T-helper 1 cell treated with Interleukin-12 subunit alpha and Interleukin-12 subunit beta and Interleukin-4 antibody, amounts not matched to agents 30 ng/mL and 1 ng/mL, for 36 hours (primary cell): Measurements from ENCODE around the gene BMP2. TPM values are rescaled to one million over a fixed set of nuclear protein-coding genes. Genes with fewer than 3 reads are reported as not detected.

Experiments
- intact Hi-C: fragments of 100-400 bp; cut with micrococcal nuclease; formaldehyde crosslinking; loops from one replicate; pipeline ENCODE4 v1.15.1; 2024
- total RNA-seq: library from RNA; stranded (reverse); gene quantifications from 2 replicates; pipeline ENCODE4 v1.2.3, GENCODE V29; 2022

The BMP2 gene
- total RNA-seq, 1 donor from 2014 or later: not detected

- intact Hi-C loops: loop anchor here (5.0 kb wide), 3 partner anchors 325 to 1955 kb away; no protein-coding TSS in a partner anchor
These were observed 355 bp upstream of the BMP2 start for GRCh38 chr20:6767126-6767535.

DNA sequence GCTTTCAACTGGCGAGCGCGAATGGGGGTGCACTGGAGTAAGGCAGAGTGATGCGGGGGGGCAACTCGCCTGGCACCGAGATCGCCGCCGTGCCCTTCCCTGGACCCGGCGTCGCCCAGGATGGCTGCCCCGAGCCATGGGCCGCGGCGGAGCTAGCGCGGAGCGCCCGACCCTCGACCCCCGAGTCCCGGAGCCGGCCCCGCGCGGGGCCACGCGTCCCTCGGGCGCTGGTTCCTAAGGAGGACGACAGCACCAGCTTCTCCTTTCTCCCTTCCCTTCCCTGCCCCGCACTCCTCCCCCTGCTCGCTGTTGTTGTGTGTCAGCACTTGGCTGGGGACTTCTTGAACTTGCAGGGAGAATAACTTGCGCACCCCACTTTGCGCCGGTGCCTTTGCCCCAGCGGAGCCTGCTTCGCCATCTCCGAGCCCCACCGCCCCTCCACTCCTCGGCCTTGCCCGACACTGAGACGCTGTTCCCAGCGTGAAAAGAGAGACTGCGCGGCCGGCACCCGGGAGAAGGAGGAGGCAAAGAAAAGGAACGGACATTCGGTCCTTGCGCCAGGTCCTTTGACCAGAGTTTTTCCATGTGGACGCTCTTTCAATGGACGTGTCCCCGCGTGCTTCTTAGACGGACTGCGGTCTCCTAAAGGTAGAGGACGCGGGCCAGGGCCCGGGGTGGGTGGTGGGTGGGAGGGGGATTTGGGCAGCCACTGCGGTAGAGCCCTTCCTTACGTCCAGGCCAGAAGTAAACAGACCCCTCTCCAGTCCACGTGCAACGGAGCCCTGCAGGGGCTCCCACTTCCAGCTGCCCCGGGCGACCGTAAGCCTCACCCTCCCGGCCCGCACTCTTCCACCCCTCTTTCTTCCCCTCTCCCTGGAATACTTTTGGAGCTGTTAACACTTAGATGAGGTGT is 998 bp downstream of the BMP2 start:
- intact Hi-C loops: loop anchor here (5.0 kb wide), 3 partner anchors 324 to 1954 kb away; no protein-coding TSS in a partner anchor

DNA sequence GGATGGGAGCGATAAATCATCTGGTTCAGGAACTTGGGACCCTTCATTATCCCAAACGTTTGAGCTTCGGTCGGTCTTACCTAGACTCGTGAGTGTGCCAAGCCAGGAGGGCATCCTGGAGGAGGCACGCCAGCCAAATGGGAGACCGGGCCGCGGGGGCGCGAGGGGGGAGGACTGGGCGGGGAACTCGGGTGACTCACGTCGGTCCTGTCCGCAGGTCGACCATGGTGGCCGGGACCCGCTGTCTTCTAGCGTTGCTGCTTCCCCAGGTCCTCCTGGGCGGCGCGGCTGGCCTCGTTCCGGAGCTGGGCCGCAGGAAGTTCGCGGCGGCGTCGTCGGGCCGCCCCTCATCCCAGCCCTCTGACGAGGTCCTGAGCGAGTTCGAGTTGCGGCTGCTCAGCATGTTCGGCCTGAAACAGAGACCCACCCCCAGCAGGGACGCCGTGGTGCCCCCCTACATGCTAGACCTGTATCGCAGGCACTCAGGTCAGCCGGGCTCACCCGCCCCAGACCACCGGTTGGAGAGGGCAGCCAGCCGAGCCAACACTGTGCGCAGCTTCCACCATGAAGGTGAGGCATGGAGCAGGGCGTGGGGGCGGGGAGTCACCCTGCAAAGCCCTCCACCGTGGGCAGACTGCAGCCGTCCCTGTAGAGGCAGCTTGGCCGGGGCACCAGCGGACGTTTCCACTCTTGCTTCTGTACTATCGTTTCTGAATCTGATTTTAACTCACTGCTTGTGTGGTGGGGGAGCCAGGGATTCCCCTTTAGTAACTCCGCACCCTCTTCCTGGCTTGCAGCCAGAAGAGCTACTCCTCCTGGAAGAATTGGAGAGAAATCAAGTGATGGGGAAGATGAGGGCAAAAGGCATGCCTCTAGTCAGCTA is 2.7 kb downstream of the BMP2 start:
- intact Hi-C loops: loop anchor here (5.0 kb wide), 3 partner anchors 322 to 1952 kb away; no protein-coding TSS in a partner anchor

DNA sequence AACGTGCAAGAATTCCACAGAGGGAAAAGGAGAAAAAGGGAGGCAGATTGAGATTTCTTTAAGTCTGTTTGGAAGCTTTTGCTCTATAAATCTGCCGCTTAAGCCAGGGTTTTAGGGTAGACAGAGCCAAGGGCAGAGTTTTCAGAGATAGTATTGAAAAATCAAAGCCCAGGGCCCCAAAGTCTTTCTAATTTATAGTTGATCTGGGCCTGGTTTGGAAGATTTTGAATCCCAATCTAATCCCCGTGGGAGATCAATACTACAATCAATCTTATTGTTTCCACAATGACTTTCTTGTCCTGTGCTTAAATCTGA is 3.3 kb downstream of the BMP2 start:
- intact Hi-C loops: no loop called here

- intact Hi-C loops: no loop called here
These were observed 13.1 kb downstream of the BMP2 start for GRCh38 chr20:6780433-6781190.

DNA sequence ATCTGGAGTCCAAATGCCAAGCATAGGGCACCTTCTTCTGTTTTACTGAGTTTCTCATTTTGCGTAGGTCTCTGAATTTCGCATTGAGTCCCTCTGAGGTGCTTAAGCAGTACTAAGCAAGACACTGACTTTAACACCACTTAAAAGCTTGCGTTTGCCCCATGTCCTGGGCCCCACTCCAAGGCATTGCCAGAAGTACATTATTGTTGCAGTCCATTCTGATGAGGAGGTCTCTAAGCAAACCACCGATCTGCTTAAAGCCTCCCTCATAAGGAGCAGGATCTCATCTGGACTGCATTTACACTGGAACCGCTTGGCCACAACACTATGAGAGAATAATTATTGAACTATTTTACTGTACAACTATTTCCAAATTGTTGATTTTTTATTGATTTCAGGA is 16.3 kb downstream of the BMP2 start:
- intact Hi-C loops: no loop called here

- intact Hi-C loops: no loop called here
These were observed 16.7 kb downstream of the BMP2 start for GRCh38 chr20:6784210-6784631.

DNA sequence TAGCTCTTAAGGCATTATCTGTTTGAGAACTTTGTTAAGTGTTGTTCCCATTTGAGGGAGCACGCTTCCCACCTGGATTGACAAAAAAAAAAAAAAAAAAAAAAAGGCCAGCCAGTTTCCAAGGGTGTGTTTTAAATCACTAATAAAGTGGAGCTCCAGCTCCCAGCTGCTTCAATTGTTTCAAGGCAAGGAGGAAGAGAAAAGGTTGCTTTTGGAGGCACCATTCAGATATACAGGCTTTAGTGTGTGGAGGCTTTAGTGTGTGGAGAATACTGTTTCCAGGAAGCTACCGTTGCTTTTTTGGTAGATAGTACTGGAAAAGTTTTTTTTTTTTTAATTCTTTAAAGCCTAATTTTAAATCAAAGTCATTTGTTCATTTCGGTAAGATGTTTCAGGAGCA is 17.3 kb downstream of the BMP2 start:
- intact Hi-C loops: no loop called here

DNA sequence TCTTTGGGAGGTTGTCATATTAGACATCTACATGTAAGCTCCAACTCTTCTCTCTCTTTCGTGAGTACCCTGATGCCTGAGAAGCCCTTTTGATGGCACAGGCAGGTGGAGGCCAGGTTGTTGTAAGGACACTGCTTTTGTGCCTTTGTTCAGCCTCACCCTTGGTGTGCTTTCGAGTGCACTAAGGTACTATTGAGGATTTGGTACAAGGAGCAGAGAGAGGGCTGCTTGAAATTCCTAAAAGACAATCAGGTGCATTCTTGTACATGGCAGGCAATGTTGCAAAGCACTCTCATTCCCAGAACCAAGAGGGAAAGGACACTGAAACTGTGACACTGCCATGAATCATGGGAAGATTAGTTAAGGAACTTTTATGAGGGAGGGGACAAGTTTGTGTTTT is 19.1 kb downstream of the BMP2 start:
- intact Hi-C loops: no loop called here

- intact Hi-C loops: no loop called here
These were observed 25.3 kb downstream of the BMP2 start for GRCh38 chr20:6792789-6793188.

DNA sequence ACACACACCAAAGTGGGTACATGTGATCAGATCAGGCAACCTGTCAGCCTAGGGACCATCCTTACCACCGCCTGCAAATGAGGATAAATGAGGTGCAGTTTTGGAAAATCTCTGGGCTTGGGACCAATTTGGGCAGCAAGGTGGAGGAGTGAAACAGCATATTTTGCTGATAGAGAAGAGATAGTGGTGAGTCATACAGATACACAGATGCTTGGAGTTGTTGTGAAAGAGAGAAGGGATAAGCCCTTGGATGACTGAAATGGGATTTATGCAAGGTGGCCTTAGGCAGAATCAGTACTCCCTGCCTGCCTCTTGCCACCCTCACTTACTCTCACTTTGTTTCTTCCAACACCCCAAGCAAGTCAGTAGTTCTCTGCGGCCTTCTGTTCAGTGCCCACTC is 34.7 kb downstream of the BMP2 start:
- intact Hi-C loops: no loop called here

DNA sequence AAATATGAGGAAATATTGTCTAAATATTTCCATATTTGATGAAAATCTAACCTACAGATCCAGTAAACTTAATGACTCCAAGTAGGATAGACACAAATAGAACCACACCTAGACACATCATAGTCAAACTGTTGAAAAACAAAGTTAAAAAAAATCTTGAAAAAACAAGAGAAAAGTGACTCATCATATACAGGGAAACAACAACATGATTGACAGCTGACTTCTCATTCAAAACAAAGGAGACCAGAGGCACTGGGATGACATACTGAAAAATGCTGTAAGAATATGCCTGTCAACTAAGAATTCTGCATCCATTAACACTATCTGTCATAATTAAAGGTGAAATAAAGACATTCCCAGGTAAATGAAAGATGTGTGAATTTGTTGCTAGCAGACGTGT is 38.8 kb downstream of the BMP2 start:
- intact Hi-C loops: no loop called here

DNA sequence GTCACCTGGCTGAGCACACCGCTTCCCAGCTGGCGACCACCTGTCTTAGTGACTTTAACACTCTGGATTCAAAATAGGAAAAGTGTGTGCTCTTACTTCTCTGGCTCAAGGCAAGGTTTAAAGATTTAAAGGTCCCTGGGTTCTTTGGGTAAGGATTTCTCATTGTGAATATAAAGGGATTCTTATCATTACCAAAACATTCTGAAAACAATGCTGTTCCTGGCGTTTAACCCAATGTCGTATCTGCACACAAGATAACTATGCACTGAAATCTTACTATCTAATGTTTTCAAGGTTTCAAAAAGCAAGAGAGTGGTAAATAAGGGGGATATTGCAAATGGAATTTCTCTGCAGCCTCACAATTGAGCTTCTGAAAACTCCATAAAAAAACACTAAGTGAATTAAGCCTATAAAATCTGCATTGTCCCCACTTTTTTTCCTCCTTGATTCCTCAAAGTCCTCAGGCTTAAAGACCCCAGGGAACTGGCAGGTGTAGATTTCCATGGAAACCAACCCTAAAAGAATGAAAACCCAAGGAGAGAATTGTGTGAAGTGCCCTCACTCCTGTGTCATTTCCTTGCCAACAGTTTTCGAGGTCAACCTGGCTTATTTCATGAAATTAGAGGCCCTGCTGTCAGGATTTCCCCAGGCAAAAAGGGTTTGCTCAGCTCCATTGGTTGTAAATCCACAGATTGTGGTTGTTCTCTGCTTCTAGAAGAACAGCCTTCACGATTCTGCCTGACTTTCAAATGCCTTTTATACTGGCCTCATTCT is 44.0 kb downstream of the BMP2 start:
- intact Hi-C loops: no loop called here

- intact Hi-C loops: no loop called here
These were observed 45.0 kb downstream of the BMP2 start for GRCh38 chr20:6812530-6812929.

DNA sequence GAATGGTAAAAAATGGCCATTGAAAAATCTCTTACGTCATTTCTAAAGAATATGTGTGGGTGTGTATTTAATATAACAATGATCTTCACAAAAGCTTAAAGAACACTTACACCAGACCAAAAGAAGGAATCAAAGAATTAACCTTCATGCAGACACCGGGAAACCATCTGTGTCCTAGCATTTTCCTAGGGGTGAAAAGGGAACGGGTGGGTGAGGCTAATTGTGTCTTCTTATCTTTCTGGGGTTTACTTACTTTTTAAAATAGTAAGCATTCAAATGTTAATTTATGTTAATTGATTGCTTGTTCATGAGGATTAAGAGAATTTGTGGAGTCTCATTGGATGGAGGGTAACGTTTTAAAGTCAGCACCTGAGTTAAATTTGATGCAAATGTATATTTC is 47.5 kb downstream of the BMP2 start:
- intact Hi-C loops: no loop called here

GRCh38 chr20:6818033-6818808 is 50.7 kb downstream of the BMP2 start:
- intact Hi-C loops: no loop called here

DNA sequence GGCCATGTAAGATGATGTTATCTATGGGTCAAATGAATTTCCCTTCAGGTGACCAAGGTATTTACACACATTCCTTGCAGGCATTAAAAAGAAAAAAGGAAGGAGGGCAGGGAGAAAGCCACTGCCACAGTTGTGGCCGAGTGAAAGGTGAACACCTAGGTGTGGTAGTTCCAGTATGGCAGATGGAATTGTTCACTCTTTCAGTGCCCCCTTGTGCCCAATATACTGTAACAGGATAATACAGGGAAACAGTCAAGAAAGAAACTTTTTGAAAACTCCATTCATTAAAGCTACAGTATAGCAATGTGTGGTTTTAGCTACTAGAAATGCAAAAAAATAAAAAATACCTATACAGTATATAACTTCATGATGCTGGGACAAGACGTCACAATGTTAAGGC is 52.1 kb downstream of the BMP2 start:
- intact Hi-C loops: no loop called here

- intact Hi-C loops: loop anchor here (10.0 kb wide), 1 partner anchor 270 kb away; no protein-coding TSS in a partner anchor
These were observed 56.9 kb downstream of the BMP2 start for GRCh38 chr20:6824401-6824800.

DNA sequence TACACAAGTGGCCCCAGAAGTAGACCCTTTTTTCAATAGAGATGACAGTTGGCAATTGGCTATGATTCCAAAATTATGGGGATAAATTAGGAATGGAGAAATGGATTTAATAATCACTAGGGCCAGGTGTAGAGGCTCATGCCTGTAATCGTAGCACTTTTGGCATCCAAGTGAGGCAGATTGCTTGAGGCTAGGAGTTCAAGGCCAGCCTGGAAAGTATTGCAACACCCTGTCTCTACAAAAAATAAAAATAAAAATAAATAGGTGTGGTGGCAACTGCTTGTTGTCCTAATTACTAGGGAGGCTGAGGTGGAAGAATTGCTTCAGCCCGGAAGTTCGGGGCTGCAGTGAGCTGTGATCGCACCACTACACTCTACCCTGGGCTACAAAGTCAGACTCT is 60.0 kb downstream of the BMP2 start:
- intact Hi-C loops: loop anchor here (5.0 to 10.0 kb wide), 3 partner anchors 267 to 550 kb away; no protein-coding TSS in a partner anchor
